ENCODE measurements around the gene EXT2. TPM values are rescaled to one million over a fixed set of nuclear protein-coding genes. Genes with fewer than 3 reads are reported as not detected.

EXT2 gene
- total and polyA plus RNA-seq, 2 experiments from 2014 or later: 15.9 to 48.6 TPM

- Histone ChIP-seq H3K27ac (ENCODE audit: low read depth) (no peak overlapping the region), H3K9me2 (ENCODE audit: insufficient read depth) (peaks cover 24% of the 10 kb centered on the region), H3F3A (replicated peaks; ENCODE audit: low read depth) (no peaks in the 10 kb centered on the region), H3K79me2 (replicated peaks; ENCODE audit: insufficient read depth) (0 out of 2 replicates have a peak, but pooled peaks cover 4% of the 10 kb centered on the region), H3K4me3 (no peak overlapping the region), H2AFZ (no peak overlapping the region), H4K20me1 (replicated peaks; ENCODE audit: insufficient read depth) (no peaks in the 10 kb centered on the region), H3K27me3 (ENCODE audit: insufficient read depth) (no peaks in the 10 kb centered on the region), H3K4me1 (ENCODE audit: insufficient read depth) (peaks cover 26% of the 10 kb centered on the region), H3K4me2 (no peak overlapping the region), H3K36me3 (ENCODE audit: insufficient read depth) (peaks cover under 1% of the 10 kb centered on the region; the same call in 1 of the 2 replicates)
- peaks cover 39% of the 10 kb centered on the region for H3K4me1 Mint-ChIP-seq
- no peak for DNase-seq (ENCODE audit: low spot score)
- H3K36me3 Mint-ChIP-seq (ENCODE audit: low read depth): peaks cover 17% of the 10 kb centered on the region; the same call in 2 of the 3 replicates
- H3K9me3 Mint-ChIP-seq: 0 out of 3 replicates have a peak, but pooled peaks cover under 1% of the 10 kb centered on the region
- H3K27me3 Mint-ChIP-seq (ENCODE audit: insufficient read depth, low read depth, poor library complexity): peaks cover 10% of the 10 kb centered on the region
- TF ChIP-seq STAT1 (IDR thresholded peaks at IDR 0.05; ENCODE audit: unreplicated experiment) (no peak), ZNF114 (CRISPR knock-in tag; IDR thresholded peaks at IDR 0.05) (no peak), EZH2phosphoT487 (IDR thresholded peaks at IDR 0.05; ENCODE audit: unreplicated experiment) (no peak), CREB1 (CRISPR knock-in tag; IDR thresholded peaks at IDR 0.05; ENCODE audit: low read depth) (no peak), ZNF331 (CRISPR knock-in tag; IDR thresholded peaks at IDR 0.05; ENCODE audit: low read depth) (no peak), POLR2AphosphoS5 (IDR thresholded peaks at IDR 0.05; ENCODE audit: low read depth) (no peak)
- TF ChIP-seq, protein P1, sequence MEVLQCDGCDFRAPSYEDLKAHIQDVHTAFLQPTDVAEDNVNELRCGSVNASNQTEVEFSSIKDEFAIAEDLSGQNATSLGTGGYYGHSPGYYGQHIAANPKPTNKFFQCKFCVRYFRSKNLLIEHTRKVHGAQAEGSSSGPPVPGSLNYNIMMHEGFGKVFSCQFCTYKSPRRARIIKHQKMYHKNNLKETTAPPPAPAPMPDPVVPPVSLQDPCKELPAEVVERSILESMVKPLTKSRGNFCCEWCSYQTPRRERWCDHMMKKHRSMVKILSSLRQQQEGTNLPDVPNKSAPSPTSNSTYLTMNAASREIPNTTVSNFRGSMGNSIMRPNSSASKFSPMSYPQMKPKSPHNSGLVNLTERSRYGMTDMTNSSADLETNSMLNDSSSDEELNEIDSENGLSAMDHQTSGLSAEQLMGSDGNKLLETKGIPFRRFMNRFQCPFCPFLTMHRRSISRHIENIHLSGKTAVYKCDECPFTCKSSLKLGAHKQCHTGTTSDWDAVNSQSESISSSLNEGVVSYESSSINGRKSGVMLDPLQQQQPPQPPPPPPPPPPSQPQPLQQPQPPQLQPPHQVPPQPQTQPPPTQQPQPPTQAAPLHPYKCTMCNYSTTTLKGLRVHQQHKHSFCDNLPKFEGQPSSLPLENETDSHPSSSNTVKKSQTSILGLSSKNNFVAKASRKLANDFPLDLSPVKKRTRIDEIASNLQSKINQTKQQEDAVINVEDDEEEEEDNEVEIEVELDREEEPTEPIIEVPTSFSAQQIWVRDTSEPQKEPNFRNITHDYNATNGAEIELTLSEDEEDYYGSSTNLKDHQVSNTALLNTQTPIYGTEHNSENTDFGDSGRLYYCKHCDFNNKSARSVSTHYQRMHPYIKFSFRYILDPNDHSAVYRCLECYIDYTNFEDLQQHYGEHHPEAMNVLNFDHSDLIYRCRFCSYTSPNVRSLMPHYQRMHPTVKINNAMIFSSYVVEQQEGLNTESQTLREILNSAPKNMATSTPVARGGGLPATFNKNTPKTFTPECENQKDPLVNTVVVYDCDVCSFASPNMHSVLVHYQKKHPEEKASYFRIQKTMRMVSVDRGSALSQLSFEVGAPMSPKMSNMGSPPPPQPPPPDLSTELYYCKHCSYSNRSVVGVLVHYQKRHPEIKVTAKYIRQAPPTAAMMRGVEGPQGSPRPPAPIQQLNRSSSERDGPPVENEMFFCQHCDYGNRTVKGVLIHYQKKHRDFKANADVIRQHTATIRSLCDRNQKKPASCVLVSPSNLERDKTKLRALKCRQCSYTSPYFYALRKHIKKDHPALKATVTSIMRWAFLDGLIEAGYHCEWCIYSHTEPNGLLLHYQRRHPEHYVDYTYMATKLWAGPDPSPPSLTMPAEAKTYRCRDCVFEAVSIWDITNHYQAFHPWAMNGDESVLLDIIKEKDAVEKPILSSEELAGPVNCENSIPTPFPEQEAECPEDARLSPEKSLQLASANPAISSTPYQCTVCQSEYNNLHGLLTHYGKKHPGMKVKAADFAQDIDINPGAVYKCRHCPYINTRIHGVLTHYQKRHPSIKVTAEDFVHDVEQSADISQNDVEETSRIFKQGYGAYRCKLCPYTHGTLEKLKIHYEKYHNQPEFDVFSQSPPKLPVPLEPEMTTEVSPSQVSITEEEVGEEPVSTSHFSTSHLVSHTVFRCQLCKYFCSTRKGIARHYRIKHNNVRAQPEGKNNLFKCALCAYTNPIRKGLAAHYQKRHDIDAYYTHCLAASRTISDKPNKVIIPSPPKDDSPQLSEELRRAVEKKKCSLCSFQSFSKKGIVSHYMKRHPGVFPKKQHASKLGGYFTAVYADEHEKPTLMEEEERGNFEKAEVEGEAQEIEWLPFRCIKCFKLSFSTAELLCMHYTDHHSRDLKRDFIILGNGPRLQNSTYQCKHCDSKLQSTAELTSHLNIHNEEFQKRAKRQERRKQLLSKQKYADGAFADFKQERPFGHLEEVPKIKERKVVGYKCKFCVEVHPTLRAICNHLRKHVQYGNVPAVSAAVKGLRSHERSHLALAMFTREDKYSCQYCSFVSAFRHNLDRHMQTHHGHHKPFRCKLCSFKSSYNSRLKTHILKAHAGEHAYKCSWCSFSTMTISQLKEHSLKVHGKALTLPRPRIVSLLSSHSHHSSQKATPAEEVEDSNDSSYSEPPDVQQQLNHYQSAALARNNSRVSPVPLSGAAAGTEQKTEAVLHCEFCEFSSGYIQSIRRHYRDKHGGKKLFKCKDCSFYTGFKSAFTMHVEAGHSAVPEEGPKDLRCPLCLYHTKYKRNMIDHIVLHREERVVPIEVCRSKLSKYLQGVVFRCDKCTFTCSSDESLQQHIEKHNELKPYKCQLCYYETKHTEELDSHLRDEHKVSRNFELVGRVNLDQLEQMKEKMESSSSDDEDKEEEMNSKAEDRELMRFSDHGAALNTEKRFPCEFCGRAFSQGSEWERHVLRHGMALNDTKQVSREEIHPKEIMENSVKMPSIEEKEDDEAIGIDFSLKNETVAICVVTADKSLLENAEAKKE (CRISPR knock-in tag; IDR thresholded peaks at IDR 0.05): no peak
- no peak overlapping the region for H3K4me3 Mint-ChIP-seq
- ATAC-seq: no peak
- H3K27ac Mint-ChIP-seq: no peak overlapping the region
Measured at GRCh38 chr11:44246726-44247125, 151.2 kb downstream of the EXT2 start.
